Trophoblast cell (in vitro differentiated cells and primary cell): Measurements from ENCODE around the gene SLC19A1.
A peak's percentile ranks its signal among the peaks of the same experiment; 100 is the strongest.

Experiments
- DNase-seq, 2 donors: peaks; one replicate each; pipeline ENCODE4 v3.0.0-alpha.2; 2016
- H2AFZ ChIP-seq: 2 replicates; pipeline ENCODE4 v1.6.1; 2013; ENCODE audit warnings: low read length, moderate library complexity, mild to moderate bottlenecking; ENCODE audit not compliant: insufficient read depth, poor library complexity
- H2AK5ac ChIP-seq: 2 replicates; pipeline ENCODE4 v1.6.1; 2013; ENCODE audit warnings: mild to moderate bottlenecking, low read length
- H2BK120ac ChIP-seq: 2 replicates; pipeline ENCODE4 v1.6.1; 2013; ENCODE audit warnings: low read length, mild to moderate bottlenecking, moderate library complexity; ENCODE audit not compliant: insufficient read depth, poor library complexity
- H2BK12ac ChIP-seq: 2 replicates; pipeline ENCODE4 v1.6.1; 2013; ENCODE audit warnings: mild to moderate bottlenecking, low read length, moderate library complexity
- H2BK5ac ChIP-seq: 2 replicates; pipeline ENCODE4 v1.6.1; 2013; ENCODE audit warnings: low read length, low read depth, moderate library complexity, mild to moderate bottlenecking; ENCODE audit not compliant: poor library complexity
- H3K14ac ChIP-seq: 2 replicates; pipeline ENCODE4 v1.6.1; 2013; ENCODE audit warnings: mild to moderate bottlenecking, low read length
- H3K18ac ChIP-seq: 2 replicates; pipeline ENCODE4 v1.6.1; 2013; ENCODE audit warnings: mild to moderate bottlenecking, low read length
- H3K23ac ChIP-seq: 2 replicates; pipeline ENCODE4 v1.6.1; 2013; ENCODE audit warnings: low read length
- H3K27ac ChIP-seq: 2 replicates; pipeline ENCODE4 v1.5.1; 2013; ENCODE audit warnings: low read depth, mild to moderate bottlenecking, inconsistent platforms, low read length, moderate library complexity
- H3K27me3 ChIP-seq: 2 replicates; pipeline ENCODE4 v1.6.1; 2013; ENCODE audit warnings: inconsistent platforms, mild to moderate bottlenecking, low read length, moderate library complexity; ENCODE audit not compliant: insufficient read depth
- H3K36me3 ChIP-seq, 2 experiments: 1 replicate in 1 of 2; 2 replicates in 1 of 2; pipeline ENCODE4 v1.6.1; 2013; ENCODE audit warnings: low read length in 2 of 2, mild to moderate bottlenecking in 2 of 2, moderate library complexity in 1 of 2; ENCODE audit not compliant: insufficient read depth in 2 of 2, control insufficient read depth in 1 of 2
- H3K4ac ChIP-seq: 2 replicates; pipeline ENCODE4 v1.6.1; 2013; ENCODE audit warnings: low read depth, mild to moderate bottlenecking, low read length, moderate library complexity
- H3K4me1 ChIP-seq, 2 experiments: 1 replicate in 1 of 2; 2 replicates in 1 of 2; pipeline ENCODE4 v1.6.1; 2013; ENCODE audit warnings: low read length in 2 of 2, mild to moderate bottlenecking in 2 of 2, moderate library complexity in 1 of 2; ENCODE audit not compliant: insufficient read depth in 2 of 2, control insufficient read depth in 1 of 2
- H3K4me2 ChIP-seq: 2 replicates; pipeline ENCODE4 v1.6.1; 2013; ENCODE audit warnings: inconsistent platforms, mild to moderate bottlenecking, low read length, moderate library complexity
- H3K4me3 ChIP-seq: 2 replicates; pipeline ENCODE4 v1.5.1; 2013; ENCODE audit warnings: mild to moderate bottlenecking, low read depth, low read length, inconsistent platforms
- H3K79me1 ChIP-seq: one replicate; pipeline ENCODE4 v1.6.1; 2013; ENCODE audit warnings: low read length
- H3K79me2 ChIP-seq: 2 replicates; pipeline ENCODE4 v1.6.1; 2013; ENCODE audit warnings: low read length, mild to moderate bottlenecking; ENCODE audit not compliant: control insufficient read depth, insufficient read depth, poor library complexity
- H3K9ac ChIP-seq: 2 replicates; pipeline ENCODE4 v1.6.1; 2013; ENCODE audit warnings: mild to moderate bottlenecking, low read length
- H3K9me3 ChIP-seq: 2 replicates; pipeline ENCODE4 v1.6.1; 2013; ENCODE audit warnings: low read depth, mild to moderate bottlenecking, control low read depth, inconsistent platforms, low read length; ENCODE audit not compliant: insufficient read depth
- H4K12ac ChIP-seq: 2 replicates; pipeline ENCODE4 v1.6.1; 2013; ENCODE audit warnings: low read depth, mild to moderate bottlenecking, low read length, moderate library complexity
- H4K8ac ChIP-seq: 2 replicates; pipeline ENCODE4 v1.6.1; 2013; ENCODE audit warnings: low read depth, mild to moderate bottlenecking, low read length, moderate library complexity
- H4K91ac ChIP-seq: one replicate; pipeline ENCODE4 v1.6.1; 2013; ENCODE audit warnings: low read depth, mild to moderate bottlenecking, low read length, moderate library complexity
- WGBS: extraction: QIAGEN DNeasy Blood & Tissue Kit; methylation state at CpG from one replicate; pipeline ENCODE4 v1.1.7; 2013; ENCODE audit warnings: missing lambda C conversion rate; ENCODE audit not compliant: insufficient read length, insufficient coverage; ENCODE audit errors: extremely low coverage; 5-methylcytosine and 5-hydroxymethylcytosine counted together

SLC19A1 gene

DNA sequence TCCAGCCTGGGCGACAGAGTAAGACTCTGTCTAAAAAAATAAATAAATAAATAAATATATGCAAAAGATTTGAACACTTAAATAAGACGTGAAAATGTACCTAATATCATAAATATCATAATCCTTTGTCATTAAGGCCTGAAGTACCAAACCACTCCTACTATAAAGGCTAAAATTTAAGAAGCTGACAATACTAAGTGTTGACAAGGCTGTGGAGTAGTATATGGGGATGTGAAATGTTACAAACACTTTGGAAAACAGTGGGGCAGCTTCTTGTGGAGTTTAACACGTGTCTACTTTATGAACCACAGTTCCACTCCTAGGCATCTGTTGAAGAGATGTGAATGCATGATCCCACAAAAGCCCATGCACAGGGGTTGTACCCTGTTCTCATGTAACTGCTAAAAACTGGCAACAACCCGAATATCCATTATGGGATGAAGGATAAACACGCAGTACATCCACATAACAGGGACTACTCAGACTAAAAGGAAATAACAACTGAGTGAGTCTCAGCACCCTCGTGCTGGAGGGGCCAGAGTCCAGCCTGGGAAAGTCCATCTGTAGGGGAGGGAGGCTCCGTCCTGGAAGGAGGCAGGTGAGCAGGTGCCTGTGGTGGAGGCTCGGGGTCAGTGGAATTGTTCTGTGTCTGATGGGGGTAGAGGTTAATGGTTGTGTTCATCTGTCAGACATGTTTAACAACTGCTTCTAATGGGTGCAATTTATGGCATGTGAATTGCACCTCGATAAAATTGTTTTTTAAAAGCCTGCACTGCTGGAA, 6.7 kb upstream of the SLC19A1 start:
- Histone ChIP-seq H3K4ac (no peak overlapping the region), H3K9ac (no peak overlapping the region), H2AK5ac (no peak overlapping the region)

DNA sequence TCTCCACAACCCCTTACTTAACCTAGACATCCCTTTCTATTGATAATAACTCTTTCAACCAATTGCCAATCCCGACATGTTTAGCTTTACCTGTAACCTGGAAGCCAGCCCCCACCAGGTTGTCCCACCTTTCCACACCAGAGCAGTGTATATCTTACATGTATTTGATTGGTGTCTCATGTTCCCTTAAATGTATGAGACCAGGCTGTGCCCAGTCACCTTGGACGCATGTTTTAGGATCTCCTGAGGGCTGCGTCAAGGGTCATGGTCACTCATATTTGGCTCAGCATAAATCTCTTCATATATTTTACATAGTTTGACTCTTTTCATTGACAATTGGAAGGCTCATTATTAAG, 5.3 kb upstream of the SLC19A1 start:
- Histone ChIP-seq H3K4me3 (no peak overlapping the region), H3K27me3 (no peaks in the 10 kb centered on the region), H3K79me1 (peaks cover 25% of the 10 kb centered on the region), H2BK12ac (no peak overlapping the region), H3K79me2 (no peaks in the 10 kb centered on the region), H2BK5ac (peak overlapping the region; percentile 66), H3K18ac (no peak overlapping the region), H4K12ac (no peak overlapping the region), H3K4ac (no peak overlapping the region), H3K9me3 (no peaks in the 10 kb centered on the region), H3K9ac (no peak overlapping the region), H2BK120ac (no peak overlapping the region), H4K91ac (peak overlapping the region; percentile 34), H3K36me3 (no peaks in the 10 kb centered on the region), H3K4me1 (peaks cover 14 to 28% of the 10 kb centered on the region in 2 experiments), H4K8ac (no peak overlapping the region), H2AK5ac (no peak overlapping the region), H3K27ac (peak overlapping the region; percentile 66), H3K14ac (no peak overlapping the region), H3K4me2 (no peak overlapping the region), H2AFZ (no peak overlapping the region), H3K23ac (no peak overlapping the region)
- no CpG with 5 or more reads among the region's 3 CpGs for whole genome bisulfite sequencing
- no peak for DNase-seq

More for the DNA sequence above, 6.7 kb upstream of the SLC19A1 start:
- no peak overlapping the region for H2AFZ ChIP-seq
- H3K36me3 ChIP-seq: no peaks in the 10 kb centered on the region
- peaks cover 14% of the 10 kb centered on the region for H3K79me1 ChIP-seq
- no peak overlapping the region for H4K91ac ChIP-seq
- H3K4me1 ChIP-seq: peaks cover 10 to 22% of the 10 kb centered on the region in 2 experiments
- H3K79me2 ChIP-seq: no peaks in the 10 kb centered on the region
- no peaks in the 10 kb centered on the region for H3K27me3 ChIP-seq
- no peak overlapping the region for H2BK120ac ChIP-seq
- no peak overlapping the region for H3K27ac ChIP-seq
- no peak overlapping the region for H3K18ac ChIP-seq
- no peak for DNase-seq
- H4K12ac ChIP-seq: no peak overlapping the region
- peak overlapping the region; percentile 9 for H2BK12ac ChIP-seq
- H3K9me3 ChIP-seq: no peaks in the 10 kb centered on the region
- H2BK5ac ChIP-seq: no peak overlapping the region
- no peak overlapping the region for H3K4me3 ChIP-seq
- no CpG with 5 or more reads among the region's 9 CpGs for WGBS
- no peak overlapping the region for H3K4me2 ChIP-seq
- H3K23ac ChIP-seq: no peak overlapping the region
- no peak overlapping the region for H3K14ac ChIP-seq
- no peak overlapping the region for H4K8ac ChIP-seq

- Histone ChIP-seq H3K4me2 (no peak overlapping the region), H3K27ac (peak overlapping the region; percentile 66), H3K36me3 (no peaks in the 10 kb centered on the region), H3K18ac (no peak overlapping the region), H4K8ac (no peak overlapping the region), H2BK12ac (peak overlapping the region; percentile 8), H3K79me2 (no peaks in the 10 kb centered on the region), H4K91ac (peak overlapping the region; percentile 59), H3K4me1 (peaks cover 14 to 28% of the 10 kb centered on the region in 2 experiments), H4K12ac (no peak overlapping the region), H3K14ac (no peak overlapping the region), H2BK5ac (no peak overlapping the region), H2AFZ (no peak overlapping the region), H2AK5ac (no peak overlapping the region), H3K4ac (no peak overlapping the region), H2BK120ac (no peak overlapping the region), H3K9ac (no peak overlapping the region), H3K4me3 (no peak overlapping the region), H3K27me3 (no peaks in the 10 kb centered on the region), H3K79me1 (peaks cover 25% of the 10 kb centered on the region), H3K9me3 (no peaks in the 10 kb centered on the region), H3K23ac (no peak overlapping the region)
- WGBS: no CpG with 5 or more reads among the region's 16 CpGs
- DNase-seq: no peak
Observed at GRCh38 chr21:45546636-45547544, 4.7 kb upstream of the SLC19A1 start.

GRCh38 chr21:45545691-45546531, 3.7 kb upstream of the SLC19A1 start:
- no peak overlapping the region for H3K4me2 ChIP-seq
- no peaks in the 10 kb centered on the region for H3K9me3 ChIP-seq
- no peak overlapping the region for H4K12ac ChIP-seq
- peaks cover 2% of the 10 kb centered on the region for H3K79me2 ChIP-seq
- no peak overlapping the region for H3K4ac ChIP-seq
- peaks cover 28% of the 10 kb centered on the region for H3K79me1 ChIP-seq
- peak overlapping the region; percentile 8 for H3K18ac ChIP-seq
- no peaks in the 10 kb centered on the region for H3K36me3 ChIP-seq
- peak overlapping the region; percentile 50 for H3K27ac ChIP-seq
- DNase-seq: no peak
- H4K8ac ChIP-seq: peak overlapping the region; percentile 43
- peak overlapping the region; percentile 19 for H2BK120ac ChIP-seq
- H4K91ac ChIP-seq: peak overlapping the region; percentile 84
- H3K23ac ChIP-seq: no peak overlapping the region
- peak overlapping the region; percentile 21 for H3K14ac ChIP-seq
- peak overlapping the region; percentile 35 for H2BK5ac ChIP-seq
- peaks cover 15 to 31% of the 10 kb centered on the region in 2 experiments for H3K4me1 ChIP-seq
- H2AK5ac ChIP-seq: peak overlapping the region; percentile 52
- peak overlapping the region; percentile 19 for H2AFZ ChIP-seq
- H2BK12ac ChIP-seq: peak overlapping the region; percentile 71
- H3K27me3 ChIP-seq: no peaks in the 10 kb centered on the region
- H3K4me3 ChIP-seq: no peak overlapping the region
- no CpG with 5 or more reads among the region's 22 CpGs for WGBS
- no peak overlapping the region for H3K9ac ChIP-seq
